ENCODE data around the gene GMNC.

GMNC gene

GRCh38 chr3:190826018-190826417 lies 36.5 kb downstream of the GMNC start:
- no peak overlapping the region for H3K4me3 ChIP-seq (ENCODE audit: low read length)
- TF ChIP-seq, protein P1, sequence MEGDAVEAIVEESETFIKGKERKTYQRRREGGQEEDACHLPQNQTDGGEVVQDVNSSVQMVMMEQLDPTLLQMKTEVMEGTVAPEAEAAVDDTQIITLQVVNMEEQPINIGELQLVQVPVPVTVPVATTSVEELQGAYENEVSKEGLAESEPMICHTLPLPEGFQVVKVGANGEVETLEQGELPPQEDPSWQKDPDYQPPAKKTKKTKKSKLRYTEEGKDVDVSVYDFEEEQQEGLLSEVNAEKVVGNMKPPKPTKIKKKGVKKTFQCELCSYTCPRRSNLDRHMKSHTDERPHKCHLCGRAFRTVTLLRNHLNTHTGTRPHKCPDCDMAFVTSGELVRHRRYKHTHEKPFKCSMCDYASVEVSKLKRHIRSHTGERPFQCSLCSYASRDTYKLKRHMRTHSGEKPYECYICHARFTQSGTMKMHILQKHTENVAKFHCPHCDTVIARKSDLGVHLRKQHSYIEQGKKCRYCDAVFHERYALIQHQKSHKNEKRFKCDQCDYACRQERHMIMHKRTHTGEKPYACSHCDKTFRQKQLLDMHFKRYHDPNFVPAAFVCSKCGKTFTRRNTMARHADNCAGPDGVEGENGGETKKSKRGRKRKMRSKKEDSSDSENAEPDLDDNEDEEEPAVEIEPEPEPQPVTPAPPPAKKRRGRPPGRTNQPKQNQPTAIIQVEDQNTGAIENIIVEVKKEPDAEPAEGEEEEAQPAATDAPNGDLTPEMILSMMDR (IDR thresholded peaks at IDR 0.05; ENCODE audit: insufficient read depth, low read depth, low read length, missing control alignments), result no peak
- no peak for DNase-seq (ENCODE audit: low read depth)

- DNase-seq (ENCODE audit: low read depth), result peak; percentile 84
- TF ChIP-seq, protein P1 (IDR thresholded peaks at IDR 0.05; ENCODE audit: insufficient read depth, low read depth, low read length, missing control alignments), result no peak
- no peak overlapping the region for H3K4me3 ChIP-seq (ENCODE audit: low read length)
These were observed 37.0 kb downstream of the GMNC start for GRCh38 chr3:190825386-190826016.

- TF ChIP-seq, protein P1 (IDR thresholded peaks at IDR 0.05; ENCODE audit: insufficient read depth, low read depth, low read length, missing control alignments), result peak; percentile 72
- peak; percentile 77 for DNase-seq (ENCODE audit: low read depth)
- H3K4me3 ChIP-seq (ENCODE audit: low read length), result no peak overlapping the region
These were observed 50.6 kb downstream of the GMNC start for GRCh38 chr3:190811775-190812480.

GRCh38 chr3:190810957-190811356 lies 51.5 kb downstream of the GMNC start:
- DNase-seq (ENCODE audit: low read depth), result peak; percentile 85
- TF ChIP-seq, protein P1 (IDR thresholded peaks at IDR 0.05; ENCODE audit: insufficient read depth, low read depth, low read length, missing control alignments), result no peak
- H3K4me3 ChIP-seq (ENCODE audit: low read length), result no peak overlapping the region

DNA sequence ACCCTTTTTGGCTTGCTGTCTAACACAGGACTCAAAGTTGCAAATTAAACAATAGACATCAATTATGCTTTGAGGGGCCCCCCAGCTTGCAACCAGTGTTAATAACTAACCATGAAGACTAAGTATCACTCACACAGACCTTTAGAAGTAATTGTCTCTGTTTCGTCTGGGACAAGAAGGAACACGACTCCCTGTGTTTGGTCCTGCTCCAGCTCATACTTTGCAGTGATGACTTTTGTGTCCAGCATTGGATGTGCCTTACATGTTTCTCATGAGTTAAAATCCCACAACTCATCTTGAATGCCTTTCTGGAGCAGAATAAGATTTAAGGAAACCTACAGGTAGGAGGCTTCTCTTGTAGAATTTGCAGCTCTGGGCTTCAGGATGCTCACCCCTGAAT lies 53.1 kb downstream of the GMNC start:
- H3K4me3 ChIP-seq (ENCODE audit: low read length), result no peak overlapping the region
- TF ChIP-seq, protein P1 (IDR thresholded peaks at IDR 0.05; ENCODE audit: insufficient read depth, low read depth, low read length, missing control alignments), result no peak
- DNase-seq (ENCODE audit: low read depth), result peak; percentile 76

GRCh38 chr3:190807719-190808375 lies 54.6 kb downstream of the GMNC start:
- peak; percentile 62 for DNase-seq (ENCODE audit: low read depth)
- no peak overlapping the region for H3K4me3 ChIP-seq (ENCODE audit: low read length)
- TF ChIP-seq, protein P1 (IDR thresholded peaks at IDR 0.05; ENCODE audit: insufficient read depth, low read depth, low read length, missing control alignments), result no peak
